Stimulated activated CD4-positive, alpha-beta T cell treated with anti-CD3 and anti-CD28 coated beads, Interleukin-2, amount 100 ng/mL, for 4 hours (primary cell): Measurements from ENCODE around the gene CHMP1A.

ENCODE experiments used
- DNase-seq: peaks from one replicate; pipeline ENCODE4 v3.0.0-alpha.2; 2020; ENCODE audit warnings: low read depth

CHMP1A gene

DNA sequence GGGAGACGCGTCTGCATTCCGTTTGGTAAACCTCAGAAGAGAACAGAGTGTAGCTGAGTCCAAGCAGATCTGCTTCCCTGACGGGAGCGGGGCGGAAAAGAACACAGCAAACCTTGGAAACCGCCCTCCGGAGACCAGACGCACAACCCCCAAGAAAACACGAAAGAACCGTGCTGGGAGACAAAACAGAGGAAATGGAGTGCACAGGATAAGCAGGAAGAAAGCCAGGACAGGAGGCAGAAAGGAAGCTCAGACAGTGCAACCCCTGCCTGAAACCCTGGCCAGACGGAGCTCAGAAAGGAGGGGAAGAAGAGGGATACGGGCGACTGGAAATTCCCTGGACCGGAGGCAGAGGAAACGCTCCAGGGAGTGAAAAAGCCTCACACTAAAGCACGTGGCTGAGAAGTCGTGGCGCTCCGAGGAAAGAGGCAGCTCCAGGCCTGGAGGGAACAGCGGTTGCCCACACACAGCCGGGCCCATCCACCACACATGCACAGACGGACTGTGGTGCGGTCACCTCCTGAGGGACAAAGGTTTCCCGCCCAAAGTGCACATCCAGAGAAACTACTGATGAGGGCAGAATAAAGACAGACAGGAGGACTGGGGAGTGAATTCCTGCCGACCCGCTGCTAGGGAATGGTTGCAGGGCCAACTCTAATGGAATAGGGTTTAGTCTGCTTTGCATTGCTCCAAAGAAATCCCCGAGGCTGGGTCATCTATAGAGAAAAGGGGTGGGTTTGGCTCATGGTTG is 33.8 kb downstream of the CHMP1A start:
- DNase-seq = no peak

DNA sequence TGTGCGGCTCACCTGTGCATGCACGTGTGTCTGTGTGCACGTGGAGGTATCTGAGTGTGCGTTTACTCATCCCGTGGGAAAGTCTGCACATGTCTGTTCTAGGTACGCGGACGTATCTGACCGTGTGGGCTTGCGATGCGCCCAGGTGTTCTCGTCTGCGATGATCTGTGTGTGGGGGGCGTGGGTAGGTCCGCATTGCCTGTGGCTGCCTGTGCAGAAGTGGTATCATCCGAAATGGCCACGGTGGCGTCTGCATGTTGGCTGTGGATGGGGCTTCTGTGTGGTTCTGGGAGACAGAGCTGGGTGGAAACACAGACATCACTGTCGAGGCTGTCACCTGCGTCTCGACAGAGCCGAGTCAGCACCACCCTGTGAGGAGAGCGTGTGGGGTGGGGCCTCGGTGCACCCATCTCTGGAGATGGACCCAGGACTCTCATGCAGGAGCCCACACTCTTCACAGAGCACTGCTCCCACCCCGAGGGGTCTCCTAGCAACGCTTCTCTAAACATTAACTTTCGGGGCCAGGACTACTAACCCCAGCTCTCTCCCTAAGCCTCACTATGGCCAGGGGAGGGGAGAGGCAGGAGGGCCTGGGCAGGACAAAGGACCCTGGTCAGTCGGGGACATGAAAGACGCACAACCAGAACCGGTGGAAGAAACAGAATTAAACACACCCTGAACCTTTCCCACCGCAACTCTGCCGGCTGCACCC is 35.7 kb downstream of the CHMP1A start:
- no peak for DNase-seq

DNA sequence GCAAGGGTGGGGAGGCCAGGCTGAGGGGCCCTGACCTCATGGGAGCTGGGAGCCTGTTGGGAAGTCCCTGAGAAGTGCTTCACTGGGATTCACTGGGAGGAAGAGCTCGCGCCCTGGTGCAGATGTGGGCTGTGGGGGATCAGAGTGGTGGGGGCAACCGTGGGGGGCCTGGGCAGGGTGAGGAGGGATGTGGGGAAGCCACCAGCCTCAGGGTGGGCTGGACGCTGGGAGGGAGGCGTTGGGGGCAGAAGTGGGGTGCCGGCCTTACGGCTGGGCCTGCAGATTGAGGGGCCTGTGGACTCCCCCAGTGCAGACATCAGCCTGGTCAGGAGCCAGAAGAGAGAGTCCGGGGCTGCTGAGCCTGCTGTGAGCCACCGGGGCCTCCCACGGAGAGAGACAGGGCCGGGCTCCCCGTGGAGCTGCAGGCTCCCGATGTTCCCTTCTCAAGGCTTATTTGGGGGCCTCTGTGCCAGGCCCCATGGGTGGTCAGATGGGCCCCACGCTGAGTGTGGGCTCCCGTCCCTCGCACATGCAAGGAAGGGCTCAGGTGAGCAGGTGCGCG is 36.3 kb downstream of the CHMP1A start:
- DNase-seq = no peak

DNA sequence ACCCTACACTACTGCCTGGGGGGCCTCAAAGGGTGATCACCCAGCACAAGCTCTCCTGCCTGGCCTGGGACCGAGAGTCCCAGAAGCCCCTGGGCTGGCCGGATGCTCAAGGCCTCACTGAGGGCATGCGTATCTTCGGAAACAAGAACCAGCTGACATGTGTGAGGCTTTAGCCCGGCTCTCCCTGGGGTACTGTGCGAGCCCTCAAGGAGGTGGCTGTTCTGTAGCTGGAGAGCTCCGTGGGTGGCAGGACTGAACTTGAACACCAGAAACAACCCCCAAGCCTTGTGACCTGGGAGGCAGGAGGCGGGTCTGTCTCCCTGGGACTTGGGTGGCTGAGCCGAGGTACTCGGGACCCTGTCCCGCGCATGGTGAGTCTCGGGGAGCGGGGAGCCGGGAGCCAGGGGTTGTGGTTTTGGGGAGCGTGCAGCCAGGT is 37.1 kb downstream of the CHMP1A start:
- no peak for DNase-seq

DNA sequence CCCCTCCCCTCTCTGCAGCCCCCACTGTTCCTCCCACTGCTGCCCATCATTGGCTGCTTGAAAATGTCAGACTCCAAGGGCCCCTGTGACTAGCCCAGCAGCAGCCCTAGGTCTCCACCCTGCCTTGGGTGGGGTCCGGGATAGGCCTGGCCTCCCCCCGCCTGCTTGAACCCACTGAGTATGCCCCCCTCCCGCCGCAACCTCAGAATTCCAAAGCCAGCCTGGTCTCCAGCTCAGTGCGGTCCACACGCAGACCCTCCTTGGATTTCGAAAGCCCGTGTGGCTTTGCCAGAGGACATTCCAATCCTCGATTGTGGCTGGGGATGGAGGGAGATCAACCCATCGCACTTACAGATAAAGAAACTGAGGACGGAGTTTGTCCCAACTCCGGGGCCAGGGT is 37.7 kb downstream of the CHMP1A start:
- no peak for DNase-seq

DNA sequence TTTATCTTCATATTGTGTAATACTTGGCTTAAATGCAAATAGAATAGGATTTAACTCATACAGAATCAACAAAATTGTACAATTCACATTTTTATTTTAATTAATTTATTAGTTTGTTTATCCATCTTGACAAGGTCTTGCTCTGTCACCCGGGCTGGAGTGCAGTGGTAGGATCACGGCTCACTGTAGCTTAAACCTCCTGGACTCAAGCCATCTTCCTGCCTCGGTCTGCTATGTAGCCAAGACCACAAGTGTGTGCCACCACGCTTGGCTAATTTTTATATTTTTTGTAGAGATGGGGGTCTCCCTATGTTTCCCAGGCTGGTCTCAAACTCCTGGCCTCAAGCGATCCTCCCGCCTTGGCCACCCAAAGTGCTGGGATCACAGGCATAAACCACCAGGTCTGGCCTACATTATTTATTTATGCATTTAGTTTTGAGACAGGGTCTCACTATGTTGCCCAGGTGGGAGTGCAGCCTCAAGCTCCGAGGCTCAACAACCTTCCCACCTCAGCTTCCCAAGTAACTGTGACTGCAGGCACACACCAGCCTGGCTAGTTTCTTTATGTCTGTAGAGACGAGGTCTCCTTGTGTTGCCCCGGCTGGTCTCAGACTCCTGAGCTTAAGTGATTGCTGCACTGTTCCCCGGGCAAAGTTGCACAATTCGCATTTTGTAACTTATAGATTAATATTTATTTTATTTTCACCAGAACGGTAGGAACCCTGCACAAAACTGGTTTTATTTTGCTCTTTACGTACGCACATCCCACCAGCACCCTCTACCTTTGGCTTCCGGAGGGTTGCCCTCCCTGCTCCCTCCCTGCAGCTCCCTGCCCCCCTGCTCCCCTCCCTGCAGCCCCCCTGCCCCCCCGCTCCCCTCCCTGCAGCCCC is 39.2 kb downstream of the CHMP1A start:
- no peak for DNase-seq

DNA sequence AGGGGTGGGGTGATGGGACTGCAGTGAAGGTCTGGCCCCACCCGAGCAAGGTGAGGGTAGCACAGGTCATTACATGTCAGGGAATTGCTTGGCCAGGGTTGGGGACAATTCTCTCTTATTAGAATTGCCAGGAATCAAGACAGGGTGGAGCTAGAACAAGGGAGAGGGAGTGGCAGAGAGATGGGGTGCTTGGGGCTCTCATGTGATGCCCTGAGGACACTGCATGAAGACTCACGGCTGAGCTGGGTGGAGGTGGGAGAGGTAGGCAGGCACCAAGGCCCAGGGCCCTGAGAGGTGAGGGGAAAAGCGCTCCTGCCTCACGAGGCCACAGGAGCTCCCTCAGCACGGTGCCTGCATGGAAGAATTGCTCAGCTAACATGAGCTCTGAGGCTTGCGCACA is 40.5 kb downstream of the CHMP1A start:
- DNase-seq = no peak

DNA sequence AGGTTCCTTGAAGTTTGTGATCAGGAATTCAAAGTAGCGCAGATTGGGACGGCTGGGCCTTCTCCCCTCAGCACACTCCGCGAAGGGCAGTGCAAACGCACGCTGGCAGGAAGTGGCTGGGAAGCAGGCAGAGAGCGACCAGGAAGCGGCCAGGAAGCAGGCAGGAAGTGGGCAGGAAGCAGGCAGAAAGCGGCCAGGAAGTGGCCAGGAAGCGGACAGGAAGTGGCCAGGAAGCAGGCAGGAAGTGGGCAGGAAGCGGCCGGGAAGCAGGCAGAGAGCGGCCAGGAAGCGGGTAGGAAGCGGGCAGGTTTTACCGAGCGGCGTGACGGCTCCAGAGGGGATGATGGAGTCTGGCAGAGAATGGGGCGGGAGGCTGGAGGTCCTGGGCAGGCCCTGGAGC is 40.9 kb downstream of the CHMP1A start:
- no peak for DNase-seq

DNA sequence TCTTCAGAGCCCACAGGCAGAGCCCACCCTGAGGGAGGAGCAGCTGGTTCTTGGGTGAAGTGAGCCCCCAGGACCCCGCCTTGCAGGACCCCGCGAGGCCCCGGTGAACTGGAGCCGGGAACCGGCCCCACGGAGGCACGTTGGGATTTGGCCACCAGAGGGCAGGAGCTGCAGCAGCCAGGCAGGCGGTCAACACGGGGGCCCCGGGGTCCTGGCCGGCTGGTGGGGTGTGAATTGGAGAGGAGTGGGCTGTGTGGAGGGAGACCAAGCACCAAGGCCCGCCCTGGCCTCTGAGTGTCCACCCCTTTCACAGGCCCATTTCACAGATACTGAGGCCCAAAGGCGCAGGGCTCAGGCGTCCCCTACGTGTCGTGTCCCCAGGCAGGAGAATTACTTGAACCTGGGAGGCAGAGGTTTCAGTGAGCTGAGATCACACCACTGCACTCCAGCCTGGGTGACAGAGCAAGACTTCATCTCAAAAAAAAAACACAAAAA is 41.9 kb downstream of the CHMP1A start:
- DNase-seq = no peak

DNA sequence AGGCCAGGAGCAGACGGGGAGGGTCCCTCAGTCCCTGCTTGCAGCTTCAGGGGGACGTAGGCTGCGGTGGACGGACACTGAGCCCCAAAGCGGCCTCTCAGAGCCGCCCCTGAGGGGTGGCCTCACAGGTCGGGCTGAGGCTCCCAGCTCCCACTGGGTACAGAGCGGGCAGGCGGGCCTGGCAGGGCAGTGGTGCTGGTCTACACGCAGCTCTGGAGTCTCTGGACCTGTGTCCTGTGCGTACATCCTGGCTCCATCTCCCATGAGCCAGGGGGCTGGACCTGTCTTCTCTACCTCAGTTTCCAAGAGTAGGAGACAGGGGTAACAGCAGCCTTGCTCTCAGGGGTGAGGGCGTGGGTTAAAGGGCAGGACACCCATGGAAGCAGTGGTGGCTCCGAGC is 42.3 kb downstream of the CHMP1A start:
- DNase-seq = no peak

DNA sequence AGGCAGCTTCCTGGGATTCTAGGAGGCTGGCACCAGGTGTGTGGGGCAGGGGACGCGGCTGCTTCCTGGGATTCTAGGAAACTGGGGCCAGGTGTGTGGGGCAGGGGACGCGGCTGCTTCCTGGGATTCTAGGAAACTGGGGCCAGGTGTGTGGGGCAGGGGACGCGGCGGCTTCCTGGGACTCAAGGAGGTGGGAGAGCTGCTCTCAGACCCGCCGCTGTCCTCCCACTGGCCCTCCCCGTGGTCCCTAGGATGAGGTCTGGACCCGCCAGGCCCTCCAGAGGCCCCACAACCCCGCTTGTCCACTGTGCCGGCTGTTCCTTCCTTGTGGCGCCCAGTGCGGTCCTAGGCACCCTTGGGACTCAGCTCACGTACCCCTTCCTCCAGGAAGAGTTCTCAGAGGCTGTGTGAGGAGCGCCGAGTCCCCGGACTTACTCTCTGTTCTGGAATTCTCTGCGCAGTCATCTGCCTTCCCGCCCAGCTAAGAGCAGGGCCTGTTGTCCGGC is 43.5 kb downstream of the CHMP1A start:
- no peak for DNase-seq

DNA sequence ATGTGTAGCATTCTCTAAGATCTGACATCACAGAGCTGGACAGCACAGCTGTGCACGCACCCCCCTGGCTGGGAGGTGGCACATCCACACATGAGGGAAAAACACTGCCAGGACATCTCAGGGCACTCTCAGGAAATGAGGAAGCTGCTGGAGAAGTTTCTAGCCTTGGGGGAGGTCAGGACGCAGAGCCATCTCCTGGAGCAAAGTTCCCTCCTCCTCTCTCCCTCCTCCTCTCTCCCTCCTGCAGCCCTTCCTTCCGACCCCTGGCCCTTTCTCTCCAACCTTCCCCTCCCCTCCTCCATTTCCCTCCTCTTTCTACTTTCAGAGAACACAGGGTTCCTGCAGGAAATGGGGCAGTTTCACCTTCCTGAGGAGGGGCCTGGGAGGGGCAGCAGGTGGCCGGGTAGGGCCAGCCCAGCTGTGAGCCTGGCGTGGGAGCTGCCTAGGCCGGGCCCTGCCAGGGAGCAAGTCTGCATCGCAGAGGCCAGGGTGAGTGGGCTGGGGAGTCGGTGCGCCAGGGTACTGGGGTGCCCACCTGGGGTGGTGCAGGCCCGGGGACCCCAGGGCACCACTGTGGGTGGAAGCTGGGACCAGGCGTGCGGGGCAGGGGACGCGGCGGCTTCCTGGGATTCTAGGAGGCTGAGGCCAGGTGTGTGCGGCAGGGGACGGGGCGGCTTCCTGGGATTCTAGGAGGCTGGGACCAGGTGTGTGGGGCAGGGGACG is 44.1 kb downstream of the CHMP1A start, which contains the start of gene DPEP1:
Gene DPEP1 (plus strand): TSS at position 412 of the 723 bp plus-strand sequence. CDS start 16,769 bp downstream, outside the sequence.
- DNase-seq = no peak

DNA sequence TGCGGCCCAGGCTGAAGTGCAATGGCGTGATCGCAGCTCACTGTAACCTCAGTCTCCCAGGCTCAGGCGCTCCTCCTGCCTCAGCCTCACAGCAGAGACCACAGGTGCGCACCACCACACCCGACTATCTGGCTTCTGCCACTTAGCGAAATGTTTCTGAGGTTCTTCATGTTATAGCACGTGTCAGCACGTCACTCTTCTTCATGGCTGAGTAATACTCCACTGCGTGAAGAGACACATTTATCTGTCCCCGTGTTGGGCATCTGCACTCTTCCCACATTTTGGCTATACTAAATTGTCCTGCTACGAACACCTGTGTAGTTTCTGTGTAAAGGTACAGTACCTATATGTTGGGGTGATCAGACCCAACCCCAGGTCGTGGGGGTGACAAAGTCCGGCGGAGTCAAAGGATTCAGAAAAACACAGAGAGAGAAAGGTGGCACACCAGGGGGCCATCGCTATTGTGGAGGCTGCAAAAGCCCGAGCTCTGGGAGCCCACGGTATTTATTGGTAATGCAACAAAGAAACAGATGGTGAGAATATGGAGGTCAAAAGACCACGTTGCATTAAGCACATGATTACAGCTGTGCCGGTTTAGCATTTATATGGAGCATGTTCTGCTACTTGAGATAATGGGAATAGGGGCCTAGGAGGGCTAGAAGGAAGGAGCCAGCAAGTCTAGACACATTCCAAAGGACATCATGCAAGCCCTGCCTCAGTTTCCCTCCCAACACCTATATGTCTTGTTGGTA is 44.9 kb downstream of the CHMP1A start:
- no peak for DNase-seq

DNA sequence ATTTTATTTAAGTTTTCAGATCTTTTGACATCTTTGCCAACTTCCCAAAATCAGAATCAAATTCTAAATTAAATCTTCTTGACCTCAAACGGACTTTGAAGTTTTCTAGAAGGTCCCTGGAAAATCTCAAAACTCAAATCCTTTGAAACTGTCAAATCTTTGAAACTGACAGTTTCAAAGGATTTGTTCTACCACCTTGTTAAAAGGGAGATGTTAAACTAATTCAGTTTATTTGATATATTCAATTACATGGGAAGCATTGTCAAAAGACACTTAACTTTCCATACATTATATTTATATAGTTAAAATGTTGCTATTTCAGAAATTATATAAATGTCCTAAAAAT is 47.4 kb downstream of the CHMP1A start:
- DNase-seq = no peak

DNA sequence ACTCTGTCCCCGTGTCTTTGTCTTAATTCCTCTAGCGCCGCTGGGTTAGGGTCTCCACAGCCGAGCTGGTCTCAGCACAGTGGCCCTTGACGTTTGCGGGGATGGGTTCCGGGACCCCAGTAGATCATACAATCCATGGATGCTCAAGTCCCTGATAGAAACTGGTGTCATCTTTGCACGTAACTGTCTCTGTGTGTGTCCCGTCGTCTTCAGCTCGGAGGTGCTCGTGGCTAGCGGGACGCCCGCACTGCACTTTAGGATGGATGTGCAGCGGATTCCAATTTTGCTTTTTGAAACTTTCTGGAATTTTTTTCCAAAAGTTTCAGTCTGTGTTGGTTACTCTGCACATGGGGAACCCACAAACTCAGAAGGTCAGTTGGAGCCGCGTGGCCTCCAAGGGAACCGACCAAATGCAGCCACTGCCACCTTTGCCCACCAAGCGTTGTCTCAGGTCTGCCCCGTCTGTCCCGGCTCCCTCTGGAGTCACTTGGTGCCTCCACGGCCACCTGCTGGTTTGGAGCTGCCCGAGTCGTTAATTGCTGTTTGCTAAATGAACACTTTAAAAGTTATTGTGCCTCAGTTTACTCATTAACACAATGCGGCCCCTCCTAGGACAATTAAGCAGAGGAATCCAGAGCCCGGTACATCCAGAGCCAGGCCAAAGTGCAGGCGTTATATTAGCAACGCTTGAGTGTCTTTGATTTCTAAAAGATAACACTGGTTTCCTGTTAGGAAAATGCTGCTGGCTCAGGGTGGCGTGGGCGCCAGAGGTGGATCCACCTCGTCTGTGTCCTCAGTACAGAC is 49.4 kb downstream of the CHMP1A start:
- DNase-seq = no peak

DNA sequence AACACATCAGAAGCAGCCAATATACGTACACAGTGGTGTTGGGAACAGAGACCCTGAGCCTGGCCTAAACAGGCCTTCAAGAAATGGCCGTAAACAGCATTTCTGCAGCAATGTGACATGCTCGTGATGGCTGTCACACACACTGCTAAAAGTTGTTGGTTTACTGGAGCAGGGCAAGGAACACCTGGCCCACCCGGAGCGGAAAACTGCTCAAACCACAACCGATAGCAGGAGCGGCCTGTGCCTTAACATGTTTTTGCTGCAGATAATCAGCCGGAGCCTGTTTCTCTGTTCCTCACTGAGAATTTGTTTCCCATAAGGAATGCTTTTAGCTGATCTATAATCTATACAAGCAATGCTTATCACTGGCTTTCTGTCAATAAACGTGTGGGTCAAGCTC is 50.1 kb downstream of the CHMP1A start:
- no peak for DNase-seq

DNA sequence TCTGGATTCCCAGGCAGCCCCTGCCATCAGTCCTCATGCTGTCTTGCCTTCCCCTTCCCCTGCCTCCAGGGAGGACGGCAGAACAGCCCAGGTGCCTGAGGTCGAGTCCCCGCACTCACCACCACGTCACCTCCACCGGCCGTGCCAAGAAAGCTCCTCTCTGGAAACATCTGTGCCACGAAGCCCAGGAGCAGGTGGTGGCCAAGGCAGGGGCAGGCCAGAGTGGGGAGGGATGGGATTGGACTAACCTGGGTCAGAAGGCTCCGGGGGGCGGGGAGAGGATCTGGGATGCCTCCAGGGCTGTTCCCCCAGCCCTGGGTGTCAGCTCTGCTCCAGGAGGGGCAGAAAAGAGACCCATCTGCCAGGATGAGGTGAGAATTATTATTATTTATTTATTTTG is 51.5 kb downstream of the CHMP1A start:
- no peak for DNase-seq

DNA sequence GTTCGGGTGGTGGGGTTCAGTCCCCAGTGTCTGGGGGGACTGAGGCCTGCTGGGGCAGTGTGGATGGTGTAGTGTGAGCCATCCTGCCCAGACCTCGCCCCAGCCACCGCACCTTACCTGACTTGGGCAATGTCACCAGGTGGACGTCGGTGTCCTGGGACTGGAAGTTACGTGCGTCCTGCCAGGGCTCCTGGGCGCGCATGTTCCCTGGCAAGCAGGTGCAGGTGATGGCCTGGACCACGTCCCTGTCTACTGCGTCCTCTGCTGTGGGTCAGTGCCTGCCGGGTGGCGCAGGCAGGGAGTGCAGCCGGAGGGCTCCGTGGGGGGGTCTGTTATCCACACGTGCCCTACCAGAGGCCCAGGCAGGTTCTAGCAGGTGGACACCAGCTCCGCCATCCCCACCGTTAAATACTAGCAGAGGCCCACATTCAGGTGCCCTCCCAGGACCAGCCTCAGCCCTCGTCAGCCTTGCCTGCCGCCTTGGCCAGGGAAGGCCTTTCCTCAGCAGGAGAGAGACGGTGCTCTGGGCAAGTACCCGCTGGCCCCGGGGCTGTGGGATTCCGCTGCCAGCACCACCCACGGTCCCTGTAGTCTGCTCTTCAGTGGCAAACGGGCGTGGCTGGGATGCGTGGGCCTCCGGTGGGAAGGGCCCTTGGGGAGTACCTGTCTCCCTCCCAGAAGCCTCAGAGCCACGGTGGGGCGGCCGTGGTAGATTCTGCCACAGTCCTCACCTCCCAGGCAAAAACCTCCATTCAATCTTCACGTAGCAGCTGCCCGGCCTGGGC is 52.1 kb downstream of the CHMP1A start:
- DNase-seq = no peak

DNA sequence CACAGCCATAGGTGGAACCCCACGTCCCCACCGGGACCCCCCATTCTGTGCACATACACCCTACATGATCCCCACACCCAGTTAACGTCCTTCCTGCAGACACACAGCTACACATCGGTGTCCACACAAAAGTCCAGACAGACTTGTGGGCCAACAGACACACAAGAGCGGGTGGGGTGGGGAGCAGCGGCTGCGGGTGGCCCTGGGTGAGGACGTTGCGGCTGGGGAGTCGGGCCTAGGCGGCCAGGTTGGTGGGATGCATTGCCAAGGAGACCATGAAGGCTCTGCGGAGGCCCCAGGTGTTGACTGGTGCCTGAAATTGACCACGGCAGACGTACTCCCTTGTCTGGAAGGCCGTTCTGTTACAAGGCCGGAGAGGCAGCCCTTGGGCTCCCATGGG is 52.7 kb downstream of the CHMP1A start:
- no peak for DNase-seq
